Uterus (tissue), 4 donors: ENCODE data around the gene BTBD9. TPM values are rescaled to one million over a fixed set of nuclear protein-coding genes. Genes with fewer than 3 reads are reported as not detected.

ENCODE experiments used
- DNase-seq, 2 donors: peaks; one replicate each; pipeline ENCODE4 v3.0.0-alpha.2; 2019 to 2020
- H3K27ac ChIP-seq, 2 donors: fragments of 200-600 bp; sonication (generic); 1 replicate in 1 of 2; 2 replicates in 1 of 2; pipeline ENCODE4 v1.5.1; 2016 to 2018
- H3K27me3 ChIP-seq, 2 donors: fragments of 200-600 bp; sonication (generic); one replicate each; pipeline ENCODE4 v1.5.1; 2018 to 2019; ENCODE audit warnings: control low read depth in 1 of 2
- H3K36me3 ChIP-seq, 2 donors: fragments of 200-600 bp; sonication (generic); one replicate each; pipeline ENCODE4 v1.5.1; 2019; ENCODE audit warnings: control low read depth in 1 of 2
- H3K4me1 ChIP-seq, 2 donors: fragments of 200-600 bp; sonication (generic); one replicate each; pipeline ENCODE4 v1.5.1; 2018 to 2019; ENCODE audit warnings: control low read depth in 1 of 2
- H3K4me3 ChIP-seq, 2 donors: fragments of 200-600 bp; sonication (generic); 1 replicate in 1 of 2; 2 replicates in 1 of 2; pipeline ENCODE4 v1.5.1; 2018 to 2019; ENCODE audit warnings: mild to moderate bottlenecking in 1 of 2
- H3K9me3 ChIP-seq, 2 donors: fragments of 200-600 bp; sonication (generic); one replicate each; pipeline ENCODE4 v1.5.1; 2019; ENCODE audit warnings: control low read depth in 1 of 2
- POLR2A ChIP-seq, 2 donors: fragments of 450-650 bp; IDR thresholded peaks; one replicate each; pipeline ENCODE4 v1.6.1; 2016; ENCODE audit warnings: antibody characterized with exemption in 2 of 2, mild to moderate bottlenecking in 1 of 2, moderate library complexity in 1 of 2
- intact Hi-C: fragments of 100-400 bp; cut with DNase I; formaldehyde crosslinking; loops from one replicate; pipeline ENCODE4 v1.15.1; 2023; ENCODE audit warnings: low total_unique reads
- total RNA-seq, 4 donors: library from RNA; depleted of rRNA in 3 of 4; stranded (reverse); fragments of >200 nt in 3 of 4; gene quantifications; one replicate each; pipeline versions ENCODE4 v1.1.0 to v1.2.4, GENCODE V29; 2014 to 2023
- TF ChIP-seq, protein P1 (sequence below), 4 experiments: fragments of 200-600 bp in 2 of 4; fragments of 450-650 bp in 2 of 4; sonication (generic) in 2 of 4; IDR thresholded peaks; one replicate each; pipeline ENCODE4 v1.5.1; 2016 to 2019; ENCODE audit warnings: antibody characterized with exemption in 4 of 4, mild to moderate bottlenecking in 2 of 4, moderate library complexity in 1 of 4
- donor health status: DM: yes; HTN: yes; CAD: no.

Gene BTBD9
- total RNA-seq, 4 donors from 2014 or later: 10.3 to 50.3 (median 34.4) TPM

DNA sequence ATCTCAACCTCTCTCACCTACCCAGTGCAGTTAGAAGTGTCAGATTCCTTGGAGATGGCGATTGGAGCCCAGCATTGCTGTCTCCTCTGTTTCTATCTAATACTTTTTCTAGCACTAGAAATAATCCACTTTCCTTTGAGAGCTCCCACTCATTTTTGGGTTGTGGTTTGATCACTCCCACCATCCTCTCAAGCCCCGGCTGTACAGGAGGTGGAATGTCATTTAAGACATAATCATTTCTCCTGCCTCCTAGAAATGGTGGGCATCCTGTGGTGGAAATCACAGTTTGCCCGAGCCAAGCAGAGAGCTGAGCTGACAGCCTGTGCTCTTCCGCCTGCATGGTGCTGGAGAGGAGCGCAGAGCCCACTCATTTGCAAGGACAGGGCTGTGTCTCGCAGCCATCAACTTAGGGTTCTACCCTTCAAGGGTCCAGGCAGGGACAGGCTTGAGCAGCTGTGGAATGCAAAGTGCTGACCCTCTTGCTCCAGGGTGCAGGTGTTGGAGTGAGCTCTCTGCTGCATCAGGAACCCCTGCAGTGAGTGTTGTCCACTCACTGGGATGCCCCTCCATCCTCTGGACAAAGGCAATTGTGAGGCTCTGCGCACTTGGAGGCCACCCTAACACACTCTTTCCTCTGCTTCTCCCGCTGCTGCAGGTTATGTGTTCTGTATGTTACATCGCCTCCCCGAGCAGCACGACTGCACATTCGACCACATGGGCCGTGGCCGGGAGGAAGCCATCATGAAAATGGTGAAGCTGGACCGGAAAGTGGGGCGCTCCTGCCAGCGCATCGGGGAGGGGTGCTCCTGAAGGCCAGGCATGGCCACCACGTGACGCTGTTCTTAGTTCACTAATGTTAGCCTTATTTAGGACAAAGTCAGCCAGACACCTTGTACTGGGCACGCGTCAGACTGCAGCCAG is 487.9 kb downstream of the BTBD9 start:
- Histone ChIP-seq H3K27me3 (no peaks in the 10 kb centered on the region), H3K4me1 (no peaks in the 10 kb centered on the region), H3K27ac (no peak overlapping the region), H3K36me3 (no peaks in the 10 kb centered on the region), H3K4me3 (no peak overlapping the region), H3K9me3 (no peaks in the 10 kb centered on the region)
- no peak for DNase-seq
- no peak for TF ChIP-seq POLR2A (IDR thresholded peaks at IDR 0.05)
- TF ChIP-seq, protein P1, sequence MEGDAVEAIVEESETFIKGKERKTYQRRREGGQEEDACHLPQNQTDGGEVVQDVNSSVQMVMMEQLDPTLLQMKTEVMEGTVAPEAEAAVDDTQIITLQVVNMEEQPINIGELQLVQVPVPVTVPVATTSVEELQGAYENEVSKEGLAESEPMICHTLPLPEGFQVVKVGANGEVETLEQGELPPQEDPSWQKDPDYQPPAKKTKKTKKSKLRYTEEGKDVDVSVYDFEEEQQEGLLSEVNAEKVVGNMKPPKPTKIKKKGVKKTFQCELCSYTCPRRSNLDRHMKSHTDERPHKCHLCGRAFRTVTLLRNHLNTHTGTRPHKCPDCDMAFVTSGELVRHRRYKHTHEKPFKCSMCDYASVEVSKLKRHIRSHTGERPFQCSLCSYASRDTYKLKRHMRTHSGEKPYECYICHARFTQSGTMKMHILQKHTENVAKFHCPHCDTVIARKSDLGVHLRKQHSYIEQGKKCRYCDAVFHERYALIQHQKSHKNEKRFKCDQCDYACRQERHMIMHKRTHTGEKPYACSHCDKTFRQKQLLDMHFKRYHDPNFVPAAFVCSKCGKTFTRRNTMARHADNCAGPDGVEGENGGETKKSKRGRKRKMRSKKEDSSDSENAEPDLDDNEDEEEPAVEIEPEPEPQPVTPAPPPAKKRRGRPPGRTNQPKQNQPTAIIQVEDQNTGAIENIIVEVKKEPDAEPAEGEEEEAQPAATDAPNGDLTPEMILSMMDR (IDR thresholded peaks at IDR 0.05): no peak
- intact Hi-C loops: no loop called here

GRCh38 chr6:38150681-38151296 is 488.9 kb downstream of the BTBD9 start:
- Histone ChIP-seq H3K36me3 (no peaks in the 10 kb centered on the region), H3K27ac (no peak overlapping the region), H3K4me1 (no peaks in the 10 kb centered on the region), H3K4me3 (no peak overlapping the region), H3K27me3 (no peaks in the 10 kb centered on the region), H3K9me3 (no peaks in the 10 kb centered on the region)
- intact Hi-C loops: no loop called here
- TF ChIP-seq, protein P1 (IDR thresholded peaks at IDR 0.05): no peak
- no peak for TF ChIP-seq POLR2A (IDR thresholded peaks at IDR 0.05)
- DNase-seq: no peak

DNA sequence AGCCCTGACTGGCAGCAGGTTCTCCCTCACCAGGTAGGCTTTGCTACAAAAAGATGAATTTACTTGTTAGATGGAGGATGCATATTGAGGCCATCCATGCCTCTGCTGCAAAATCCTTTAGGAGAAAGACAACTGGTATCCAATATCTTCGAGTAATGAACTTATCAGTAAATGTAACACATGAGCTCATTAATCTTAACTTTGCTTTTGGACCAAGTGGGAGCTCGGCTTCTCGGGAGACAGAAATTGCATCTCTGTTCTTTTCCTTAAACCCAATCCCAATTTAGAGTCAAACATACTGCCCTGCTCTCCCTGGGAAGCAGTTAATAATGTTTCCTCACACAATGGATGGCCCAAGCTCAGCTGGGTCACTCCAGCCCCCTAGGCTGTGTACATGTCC is 489.7 kb downstream of the BTBD9 start:
- Histone ChIP-seq H3K27me3 (no peaks in the 10 kb centered on the region), H3K4me3 (no peak overlapping the region), H3K9me3 (no peaks in the 10 kb centered on the region), H3K4me1 (no peaks in the 10 kb centered on the region), H3K27ac (no peak overlapping the region), H3K36me3 (no peaks in the 10 kb centered on the region)
- DNase-seq: no peak
- no peak for TF ChIP-seq POLR2A (IDR thresholded peaks at IDR 0.05)
- TF ChIP-seq, protein P1 (IDR thresholded peaks at IDR 0.05): no peak
- intact Hi-C loops: no loop called here

DNA sequence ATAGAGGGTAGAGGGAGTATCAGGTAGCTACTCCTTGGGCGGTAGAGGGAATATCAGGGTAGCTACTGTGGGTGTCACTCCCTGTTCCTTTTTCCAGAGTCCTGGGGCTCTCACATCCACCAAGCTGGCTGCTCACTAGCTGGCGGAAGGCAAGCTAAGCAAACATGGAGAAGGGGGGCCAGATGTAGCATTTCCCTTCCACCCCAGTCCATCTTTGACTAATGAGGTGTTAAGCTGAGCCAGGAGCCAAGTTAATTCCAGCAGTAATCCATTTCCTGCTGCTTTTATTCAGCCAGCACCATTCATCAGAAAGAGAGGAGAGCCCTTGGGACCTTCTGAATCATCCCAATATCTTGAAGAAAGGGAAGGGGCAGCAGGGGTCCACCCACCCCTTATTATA is 490.2 kb downstream of the BTBD9 start:
- H3K9me3 ChIP-seq: no peaks in the 10 kb centered on the region
- H3K4me1 ChIP-seq: no peaks in the 10 kb centered on the region
- H3K27me3 ChIP-seq: no peaks in the 10 kb centered on the region
- H3K36me3 ChIP-seq: no peaks in the 10 kb centered on the region
- no peak overlapping the region for H3K27ac ChIP-seq
- no peak overlapping the region for H3K4me3 ChIP-seq
- TF ChIP-seq POLR2A (IDR thresholded peaks at IDR 0.05): no peak
- TF ChIP-seq, protein P1 (IDR thresholded peaks at IDR 0.05): no peak
- intact Hi-C loops: no loop called here
- DNase-seq: no peak

GRCh38 chr6:38148606-38149005 is 491.1 kb downstream of the BTBD9 start:
- Histone ChIP-seq H3K36me3 (no peaks in the 10 kb centered on the region), H3K27me3 (no peaks in the 10 kb centered on the region), H3K4me3 (no peak overlapping the region), H3K4me1 (no peaks in the 10 kb centered on the region), H3K9me3 (no peaks in the 10 kb centered on the region), H3K27ac (no peak overlapping the region)
- TF ChIP-seq POLR2A (IDR thresholded peaks at IDR 0.05): no peak
- TF ChIP-seq, protein P1 (IDR thresholded peaks at IDR 0.05): no peak
- intact Hi-C loops: no loop called here
- no peak for DNase-seq
